C4-2B (cell line): Measurements from ENCODE around the gene WWOX.

Experiments
- H3K27ac ChIP-seq: fragments of 450-650 bp; 2 replicates; pipeline ENCODE4 v1.5.1; 2017
- ZFX ChIP-seq: fragments of 450-650 bp; IDR thresholded peaks from 2 replicates; pipeline ENCODE4 v1.6.1; 2017
- TF ChIP-seq, protein P1 (sequence below): fragments of 450-650 bp; conservative IDR thresholded peaks from 2 replicates; pipeline ENCODE4 v1.5.1; 2017; ENCODE audit warnings: mild to moderate bottlenecking

Gene WWOX

DNA sequence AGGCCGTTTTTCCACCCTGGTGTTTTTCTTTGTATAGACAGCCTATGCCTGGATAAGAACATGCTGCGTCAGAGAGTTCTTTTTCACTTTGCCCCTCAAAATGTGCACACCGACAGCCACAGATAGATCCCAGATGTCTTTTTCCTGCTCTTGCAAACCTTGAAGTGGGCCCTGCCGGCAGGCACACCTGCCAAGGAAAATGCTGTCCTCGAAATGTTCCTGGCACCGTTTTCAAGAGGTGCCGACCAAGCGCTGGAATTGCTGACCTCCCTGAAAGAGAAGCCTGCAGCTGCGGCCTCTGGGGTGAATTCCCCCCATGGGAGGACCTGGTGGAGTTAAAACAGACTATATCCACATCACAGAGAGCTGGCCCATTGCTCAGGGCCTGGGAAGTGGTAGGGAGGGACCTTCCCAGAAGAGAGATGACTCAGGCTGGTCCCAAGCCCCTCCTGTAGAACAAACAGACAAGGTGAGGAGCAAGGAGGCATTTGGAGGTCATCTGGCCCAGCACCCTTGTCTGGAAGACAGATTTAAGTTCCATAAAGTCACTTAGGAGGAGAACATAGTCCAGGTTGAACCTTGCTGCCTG, 833.0 kb downstream of the WWOX start:
- TF ChIP-seq, protein P1, sequence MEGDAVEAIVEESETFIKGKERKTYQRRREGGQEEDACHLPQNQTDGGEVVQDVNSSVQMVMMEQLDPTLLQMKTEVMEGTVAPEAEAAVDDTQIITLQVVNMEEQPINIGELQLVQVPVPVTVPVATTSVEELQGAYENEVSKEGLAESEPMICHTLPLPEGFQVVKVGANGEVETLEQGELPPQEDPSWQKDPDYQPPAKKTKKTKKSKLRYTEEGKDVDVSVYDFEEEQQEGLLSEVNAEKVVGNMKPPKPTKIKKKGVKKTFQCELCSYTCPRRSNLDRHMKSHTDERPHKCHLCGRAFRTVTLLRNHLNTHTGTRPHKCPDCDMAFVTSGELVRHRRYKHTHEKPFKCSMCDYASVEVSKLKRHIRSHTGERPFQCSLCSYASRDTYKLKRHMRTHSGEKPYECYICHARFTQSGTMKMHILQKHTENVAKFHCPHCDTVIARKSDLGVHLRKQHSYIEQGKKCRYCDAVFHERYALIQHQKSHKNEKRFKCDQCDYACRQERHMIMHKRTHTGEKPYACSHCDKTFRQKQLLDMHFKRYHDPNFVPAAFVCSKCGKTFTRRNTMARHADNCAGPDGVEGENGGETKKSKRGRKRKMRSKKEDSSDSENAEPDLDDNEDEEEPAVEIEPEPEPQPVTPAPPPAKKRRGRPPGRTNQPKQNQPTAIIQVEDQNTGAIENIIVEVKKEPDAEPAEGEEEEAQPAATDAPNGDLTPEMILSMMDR: no peak
- TF ChIP-seq ZFX: no peak

DNA sequence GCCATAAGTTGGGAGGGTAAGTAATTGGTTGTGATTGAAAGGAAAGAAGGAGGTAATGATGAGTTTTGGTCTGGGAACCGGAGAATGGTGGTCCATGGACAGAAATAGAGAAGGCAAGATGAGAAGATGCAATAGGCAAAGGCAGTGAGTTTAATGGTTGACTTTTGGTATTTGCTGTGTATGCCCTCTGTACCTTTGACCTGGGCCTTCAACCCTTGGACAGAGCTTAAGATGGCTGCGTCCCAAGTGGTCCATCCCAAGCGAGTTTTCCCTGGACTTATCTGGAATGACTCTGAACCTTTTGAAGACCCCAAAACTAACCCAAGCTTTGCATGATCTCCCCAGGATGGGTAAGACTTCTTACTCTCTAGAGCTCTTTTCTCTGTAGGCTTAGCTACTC, 836.6 kb downstream of the WWOX start:
- TF ChIP-seq, protein P1: no peak
- no peak for TF ChIP-seq ZFX
- no peak overlapping the region for H3K27ac ChIP-seq

More for the DNA sequence above, 833.0 kb downstream of the WWOX start:
- no peak overlapping the region for H3K27ac ChIP-seq

DNA sequence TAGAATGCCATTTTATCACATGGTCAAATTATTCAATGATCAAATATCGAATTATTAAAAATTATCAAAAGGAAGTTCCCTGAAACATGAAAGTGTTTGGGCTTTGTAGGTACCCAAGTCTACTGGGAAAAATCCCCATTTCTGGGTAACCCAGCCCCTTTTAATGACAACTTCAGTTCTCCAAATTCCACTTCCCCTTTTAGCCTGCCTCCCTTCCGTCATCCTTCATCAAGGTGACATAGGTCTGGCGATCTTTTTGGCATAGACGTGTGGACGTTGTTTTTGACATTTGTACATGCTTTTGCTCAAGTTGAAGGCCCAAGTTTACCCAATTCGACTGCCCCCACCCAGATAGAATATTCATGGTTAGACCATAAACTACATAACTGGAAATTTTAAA, 840.1 kb downstream of the WWOX start:
- H3K27ac ChIP-seq: no peak overlapping the region
- no peak for TF ChIP-seq ZFX
- TF ChIP-seq, protein P1: no peak

DNA sequence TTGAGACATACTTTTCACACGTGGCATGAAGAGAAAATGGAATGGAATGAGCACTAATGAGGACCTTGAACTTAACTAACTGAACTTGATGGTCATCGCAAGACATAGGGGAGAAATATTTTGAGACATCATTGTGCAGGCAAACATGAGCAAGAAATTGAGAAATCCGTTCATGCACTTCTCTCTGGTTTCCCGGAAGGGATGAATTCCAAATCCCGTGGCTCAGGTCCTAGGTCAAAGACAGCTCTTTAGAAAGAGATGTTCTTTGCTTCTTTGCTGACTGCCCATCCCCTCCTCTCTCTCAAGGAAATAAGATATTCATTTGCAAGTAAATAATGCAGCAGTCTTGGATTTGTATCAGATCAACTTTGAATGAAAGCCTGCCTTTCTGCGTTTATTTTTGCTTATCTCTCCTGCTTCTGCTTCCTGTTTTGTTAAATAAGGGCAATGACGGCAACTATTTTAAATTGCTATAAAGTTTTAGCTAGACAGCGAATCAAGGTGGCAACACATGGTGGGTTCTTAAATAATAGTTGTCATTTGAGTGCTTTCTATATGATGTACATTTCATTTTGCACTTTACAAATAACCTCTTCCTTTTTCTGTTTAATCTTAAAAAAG, 843.3 kb downstream of the WWOX start:
- H3K27ac ChIP-seq: no peak overlapping the region
- TF ChIP-seq, protein P1: no peak

DNA sequence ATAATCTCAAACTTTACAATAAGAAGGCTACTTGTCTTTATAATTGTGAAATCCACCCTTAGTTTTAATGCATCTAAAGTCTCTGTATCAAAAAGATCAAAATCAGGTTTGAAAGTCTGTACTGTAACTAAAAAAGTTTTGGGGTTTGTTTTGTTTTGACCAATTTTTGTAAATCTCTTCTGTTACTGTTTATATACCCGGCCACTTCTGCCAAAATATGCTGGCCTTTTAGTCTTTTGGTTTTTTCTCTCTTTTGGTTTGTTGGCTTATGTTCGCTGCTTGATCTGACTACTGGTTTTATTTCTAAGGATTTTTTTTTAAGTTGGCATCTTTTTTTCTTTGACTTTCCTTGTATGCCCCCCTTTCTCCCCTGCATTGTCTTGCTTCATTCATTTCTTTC, 845.9 kb downstream of the WWOX start:
- TF ChIP-seq, protein P1: no peak
- TF ChIP-seq ZFX: no peak
- no peak overlapping the region for H3K27ac ChIP-seq

DNA sequence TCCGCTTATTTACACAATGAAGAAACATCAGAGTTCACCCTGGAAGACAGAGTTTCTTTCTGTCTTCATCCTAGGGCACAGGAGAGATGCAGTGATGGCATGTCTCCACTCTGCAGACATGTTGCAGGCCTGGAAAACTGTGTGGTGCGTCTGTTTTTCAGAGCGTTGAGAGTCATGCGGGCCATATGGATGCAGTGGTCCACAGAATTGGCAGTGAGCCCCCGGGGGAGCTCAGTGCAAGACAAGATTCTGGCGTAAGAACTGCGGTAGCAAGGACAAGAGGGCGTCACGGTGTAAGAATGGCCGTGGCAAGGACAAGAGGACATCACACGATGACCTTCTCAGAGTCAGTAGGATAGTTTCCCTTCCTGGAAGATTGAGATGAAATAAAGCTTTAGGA, 847.1 kb downstream of the WWOX start:
- no peak for TF ChIP-seq ZFX
- TF ChIP-seq, protein P1: no peak
- H3K27ac ChIP-seq: no peak overlapping the region

DNA sequence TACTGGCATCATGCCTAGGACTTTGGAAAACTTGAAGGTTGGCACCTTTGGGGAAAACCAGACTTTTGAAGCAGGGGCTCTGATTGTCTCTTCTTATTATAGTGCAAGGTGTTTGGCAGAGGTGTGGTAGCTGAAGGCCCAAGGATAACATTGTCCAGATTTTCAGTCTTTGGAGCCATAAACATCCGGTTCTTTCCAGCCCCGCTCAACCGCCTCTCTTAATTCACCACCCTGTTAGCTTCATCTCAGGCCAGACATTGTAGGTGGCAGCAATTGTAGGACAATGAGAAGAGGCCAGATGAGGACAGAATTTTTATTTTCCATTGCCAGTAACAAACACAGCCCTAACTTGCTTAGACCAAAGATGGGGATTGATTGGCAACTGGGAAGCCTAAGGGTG, 851.3 kb downstream of the WWOX start:
- no peak overlapping the region for H3K27ac ChIP-seq
- TF ChIP-seq, protein P1: no peak
- TF ChIP-seq ZFX: no peak
